SKM-1 (cell line): ENCODE measurements around the gene AFAP1L1.

Source experiments
- DNase-seq: peaks from one replicate; lab custom pipeline; 2025; ENCODE audit not compliant: unreplicated experiment; lab: John Stamatoyannopoulos, UW

AFAP1L1 gene

GRCh38 chr5:149344151-149344550 lies 72.5 kb downstream of the AFAP1L1 start:
- DNase-seq, result no peak

- peak; percentile 95 for DNase-seq
Measured at GRCh38 chr5:149345147-149345891, 73.7 kb downstream of the AFAP1L1 start, which contains the start of gene GRPEL2. Gene GRPEL2, plus strand, starts transcription at chr5:149345499. Its CDS starts 41 bp downstream, at chr5:149345540.

GRCh38 chr5:149345892-149346222 lies 74.2 kb downstream of the AFAP1L1 start:
- DNase-seq, result no peak

GRCh38 chr5:149348518-149348917 lies 76.9 kb downstream of the AFAP1L1 start:
- no peak for DNase-seq

GRCh38 chr5:149349382-149349781 lies 77.7 kb downstream of the AFAP1L1 start:
- DNase-seq, result no peak

- DNase-seq, result no peak
Measured at GRCh38 chr5:149352169-149352568, 80.5 kb downstream of the AFAP1L1 start.

GRCh38 chr5:149353911-149354310 lies 82.3 kb downstream of the AFAP1L1 start:
- DNase-seq, result no peak

- DNase-seq, result no peak
Measured at GRCh38 chr5:149355688-149356087, 84.0 kb downstream of the AFAP1L1 start.

GRCh38 chr5:149356391-149356790 lies 84.7 kb downstream of the AFAP1L1 start:
- DNase-seq, result no peak

- DNase-seq, result peak; percentile 89
Measured at GRCh38 chr5:149357370-149358293, 86.0 kb downstream of the AFAP1L1 start, which contains the start of gene PCYOX1L. Gene PCYOX1L, plus strand, starts transcription at chr5:149358046. Its CDS starts 23 bp downstream, at chr5:149358069.

- peak; percentile 42 for DNase-seq
Measured at GRCh38 chr5:149358294-149358651, 86.6 kb downstream of the AFAP1L1 start.

GRCh38 chr5:149358868-149359495 lies 87.3 kb downstream of the AFAP1L1 start:
- DNase-seq, result no peak

GRCh38 chr5:149360272-149360671 lies 88.6 kb downstream of the AFAP1L1 start:
- DNase-seq, result peak; percentile 21

GRCh38 chr5:149362541-149362940 lies 90.9 kb downstream of the AFAP1L1 start:
- no peak for DNase-seq

GRCh38 chr5:149363358-149363757 lies 91.7 kb downstream of the AFAP1L1 start:
- peak; percentile 24 for DNase-seq

GRCh38 chr5:149363936-149364335 lies 92.3 kb downstream of the AFAP1L1 start:
- DNase-seq, result no peak

GRCh38 chr5:149364719-149365118 lies 93.1 kb downstream of the AFAP1L1 start:
- DNase-seq, result no peak

GRCh38 chr5:149365418-149365817 lies 93.8 kb downstream of the AFAP1L1 start:
- DNase-seq, result no peak

GRCh38 chr5:149366169-149366729 lies 94.6 kb downstream of the AFAP1L1 start:
- no peak for DNase-seq

- DNase-seq, result peak; percentile 69
Measured at GRCh38 chr5:149367249-149367971, 95.8 kb downstream of the AFAP1L1 start.
